Measurements from ENCODE around the gene STAMBPL1.

STAMBPL1 gene

GRCh38 chr10:88957381-88957780, 77.3 kb downstream of the STAMBPL1 start:
- no peak for DNase-seq

- no peak for DNase-seq
Measured at GRCh38 chr10:88958721-88959120, 78.7 kb downstream of the STAMBPL1 start.

GRCh38 chr10:88960802-88961201, 80.8 kb downstream of the STAMBPL1 start:
- no peak for DNase-seq

- DNase-seq = no peak
Measured at GRCh38 chr10:88961266-88961665, 81.2 kb downstream of the STAMBPL1 start.

GRCh38 chr10:88962336-88962735, 82.3 kb downstream of the STAMBPL1 start:
- DNase-seq = no peak

- no peak for DNase-seq
Measured at GRCh38 chr10:88963318-88963717, 83.3 kb downstream of the STAMBPL1 start.

GRCh38 chr10:88964360-88964759, 84.3 kb downstream of the STAMBPL1 start:
- DNase-seq = no peak

GRCh38 chr10:88964869-88965415, 84.9 kb downstream of the STAMBPL1 start:
- no peak for DNase-seq

- DNase-seq = no peak
Measured at GRCh38 chr10:88966797-88967196, 86.8 kb downstream of the STAMBPL1 start.

GRCh38 chr10:88968391-88968790, 88.3 kb downstream of the STAMBPL1 start:
- no peak for DNase-seq

GRCh38 chr10:88971221-88972061, 91.4 kb downstream of the STAMBPL1 start:
- DNase-seq = no peak
